Adrenal gland (tissue), 19 donors: Measurements from ENCODE around the gene CHKA. TPM values are rescaled to one million over a fixed set of nuclear protein-coding genes. Genes with fewer than 3 reads are reported as not detected.

Source experiments
- DNase-seq, 7 donors: peaks; one replicate each; pipeline ENCODE4 v3.0.0-alpha.2; 2019 to 2020
- H3K27ac ChIP-seq, 5 donors: fragments of 200-600 bp; sonication (generic) in 4 of 5; 1 replicate in 3 of 5; 2 replicates in 2 of 5; pipeline versions ENCODE4 v1.5.1 to v1.8.0; 2016 to 2020; ENCODE audit warnings: mild to moderate bottlenecking in 1 of 5
- H3K27me3 ChIP-seq: fragments of 200-600 bp; 2 replicates; pipeline ENCODE4 v1.8.0; 2021
- H3K36me3 ChIP-seq, 2 donors: fragments of 200-600 bp; replicated peaks in 1 of 2; 1 replicate in 1 of 2; 2 replicates in 1 of 2; pipeline versions ENCODE4 v1.5.1 to v1.8.0; 2018 to 2022
- H3K4me1 ChIP-seq, 2 donors: fragments of 200-600 bp; replicated peaks in 1 of 2; 1 replicate in 1 of 2; 2 replicates in 1 of 2; pipeline versions ENCODE4 v1.5.1 to v1.8.0; 2018 to 2021
- H3K4me3 ChIP-seq, 4 donors: fragments of 200-600 bp; sonication (generic) in 3 of 4; one replicate each; pipeline ENCODE4 v1.5.1; 2016 to 2018
- H3K9me3 ChIP-seq, 3 donors: fragments of 200-600 bp; sonication (generic) in 1 of 3; replicated peaks in 1 of 3; 1 replicate in 2 of 3; 2 replicates in 1 of 3; pipeline versions ENCODE4 v1.5.1 to v1.8.0; 2016 to 2021
- CTCF ChIP-seq, 6 experiments: fragments of 450-650 bp in 4 of 6; fragments of 200-600 bp in 2 of 6; sonication (generic) in 1 of 6; IDR thresholded peaks; 1 replicate in 5 of 6; 2 replicates in 1 of 6; pipeline versions ENCODE4 v1.5.1 to v1.8.0; 2016 to 2021; ENCODE audit warnings: antibody characterized with exemption in 6 of 6, mild to moderate bottlenecking in 2 of 6, moderate library complexity in 1 of 6
- POLR2A ChIP-seq, 2 donors: fragments of 450-650 bp; IDR thresholded peaks; one replicate each; pipeline ENCODE4 v1.6.1; 2017; ENCODE audit warnings: antibody characterized with exemption in 2 of 2, mild to moderate bottlenecking in 2 of 2, moderate library complexity in 1 of 2
- WGBS, 4 donors: extraction: QIAGEN DNeasy Blood & Tissue Kit in 2 of 4; methylation state at CpG; one replicate each; pipeline versions ENCODE4 v1.1.5 to v1.1.7; 2013 to 2017; 5-methylcytosine and 5-hydroxymethylcytosine counted together
- intact Hi-C, 2 donors: fragments of 100-400 bp; cut with DNase I; formaldehyde crosslinking; loops; one replicate each; pipeline versions ENCODE4 v1.14.1 to v1.15.0; 2022 to 2023
- long read RNA-seq, 10 donors: library from polyadenylated mRNA in 3 of 10; unstranded in 2 of 10; stranded (forward) in 1 of 10; transcript quantifications; one replicate each; pipeline ENCODE4 v2.0.0 and lab custom pipeline, GENCODE V29; 2021 to 2026
- polyA plus RNA-seq, 3 donors: library from polyadenylated mRNA; stranded (reverse); fragments of 200-250 nt in 2 of 3; fragments of 350-450 nt in 1 of 3; fragmentation: Illumina TruSeq in 1 of 3; extraction: RNeasy Lipid Tissue Mini Kit (QIAGEN cat#74804) in 1 of 3; gene quantifications; one replicate each; pipeline ENCODE4 v1.2.3, GENCODE V29; 2013 to 2014
- total RNA-seq, 9 donors: library from RNA; depleted of rRNA in 4 of 9; stranded (reverse); fragments of >200 nt in 4 of 9; fragments of 120-200 nt in 1 of 9; fragmentation: NEBNext Ultra II Directional in 1 of 9; extraction: Animal tissue kit (Norgen Biotek cat#: 25700) in 1 of 9; gene quantifications; one replicate each; pipeline versions ENCODE4 v1.1.0 to v1.2.4, GENCODE V29; 2013 to 2023
- donor health status: healthy with polysubstance abuse.
- donor health status: Bipolar disorder and iron deficiency.
- donor health status: DM: yes; HTN: yes; CAD: no.
- donor health status: DM: no; HTN: no; CAD: no.
- donor health status: DM: no; HTN: no; CAD: no.
- donor health status: DM: yes; HTN: yes; CAD: no.

CHKA gene
- total RNA-seq (10 to 100 TPM; 26.6 to 67.0 (median 49.9) TPM), polyA plus RNA-seq (100 to 1,000 TPM in 1 of 3 donors, 10 to 100 TPM in 2; 76.1 to 105 (median 94.6) TPM)
- long read RNA-seq, donor 1, transcript CHKA-201 (12 exons, 2,530 nt), result major isoform, 11 of 12 reads
- long read RNA-seq, donor 1, partial matches to known transcripts, result 0 of 12 reads
- long read RNA-seq, donor 1, other reads (novel, unspliced or antisense), result 0 of 12 reads
- long read RNA-seq, donor 2, transcript CHKA-201 (12 exons, 2,530 nt), result major isoform, 8 of 8 reads
- long read RNA-seq, donor 2, partial matches to known transcripts, result 0 of 8 reads
- long read RNA-seq, donor 2, other reads (novel, unspliced or antisense), result 0 of 8 reads
- long read RNA-seq, donor 3, partial matches to known transcripts, result 0 of 4 reads
- long read RNA-seq, donor 3, other reads (novel, unspliced or antisense), result 0 of 4 reads
- long read RNA-seq, donor 4, partial matches to known transcripts, result 0 of 4 reads
- long read RNA-seq, donor 4, other reads (novel, unspliced or antisense), result 3 of 4 reads
- long read RNA-seq, donor 5, transcript CHKA-202 (11 exons, 1,755 nt), result minor isoform, 10 of 114 reads
- long read RNA-seq, donor 5, transcript CHKA-201 (12 exons, 2,530 nt), result major isoform, 70 of 114 reads
- long read RNA-seq, donor 5, partial matches to known transcripts, result 4 of 114 reads
- long read RNA-seq, donor 5, other reads (novel, unspliced or antisense), result 30 of 114 reads
- long read RNA-seq, donor 6, partial matches to known transcripts, result 0 of 2 reads
- long read RNA-seq, donor 6, other reads (novel, unspliced or antisense), result 2 of 2 reads
- long read RNA-seq, donor 7, transcript CHKA-201 (12 exons, 2,530 nt), result major isoform, 5 of 5 reads
- long read RNA-seq, donor 7, partial matches to known transcripts, result 0 of 5 reads
- long read RNA-seq, donor 7, other reads (novel, unspliced or antisense), result 0 of 5 reads
- long read RNA-seq, donor 8, transcript CHKA-201 (12 exons, 2,530 nt), result major isoform, 11 of 12 reads
- long read RNA-seq, donor 8, partial matches to known transcripts, result 0 of 12 reads
- long read RNA-seq, donor 8, other reads (novel, unspliced or antisense), result 0 of 12 reads
- long read RNA-seq, donor 9, partial matches to known transcripts, result 0 of 3 reads
- long read RNA-seq, donor 9, other reads (novel, unspliced or antisense), result 0 of 3 reads
- long read RNA-seq, donor 10, transcript CHKA-201 (12 exons, 2,530 nt), result major isoform, 5 of 6 reads
- long read RNA-seq, donor 10, partial matches to known transcripts, result 0 of 6 reads
- long read RNA-seq, donor 10, other reads (novel, unspliced or antisense), result 0 of 6 reads

DNA sequence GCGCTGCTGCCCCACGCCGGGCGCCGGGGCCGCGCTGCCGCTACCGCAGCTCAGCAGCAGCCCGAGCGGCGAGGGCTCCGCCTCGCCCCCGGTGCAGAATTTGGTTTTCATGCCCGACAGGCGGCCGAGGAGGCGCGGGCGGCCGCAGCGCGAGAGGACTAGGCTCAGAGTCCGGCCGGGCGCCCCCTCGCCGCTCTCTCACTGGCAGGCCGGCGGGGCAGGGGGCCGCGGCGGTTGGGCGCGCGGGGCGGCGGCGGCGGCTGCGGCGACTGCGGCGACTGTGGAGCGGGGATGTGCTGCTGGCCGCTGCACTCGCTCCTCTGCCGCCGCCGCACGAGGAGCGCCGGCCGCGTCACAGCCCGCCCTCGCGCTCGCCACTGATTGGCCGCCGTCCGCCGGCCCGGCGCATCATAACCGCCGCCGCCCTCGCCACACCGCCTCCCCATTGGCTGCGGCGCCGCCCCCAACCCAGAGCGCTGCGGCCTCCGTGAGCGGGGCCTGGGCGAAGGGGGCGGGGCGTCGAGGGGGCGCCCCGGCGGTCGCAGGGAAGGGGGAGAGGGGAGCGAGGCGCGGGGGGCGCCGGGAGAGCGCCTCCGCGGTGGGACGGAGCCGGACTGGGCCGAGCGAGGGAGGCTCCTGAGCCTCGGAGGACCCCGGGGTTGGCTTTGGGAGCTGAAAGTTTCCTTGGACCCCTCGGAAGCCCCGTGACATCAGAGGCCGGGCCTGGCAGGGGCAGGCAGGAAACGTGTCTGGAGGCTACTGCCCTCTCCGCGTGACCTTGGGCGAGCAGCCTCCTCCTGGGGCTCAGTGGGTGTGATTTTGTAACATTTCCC, at the start of gene CHKA:
Gene CHKA (minus strand): TSS at position 322 of the 833 bp plus-strand sequence. CDS start 211 bp downstream, at position 111.
- DNase-seq, result peak; percentile 94 to 96 (median 95)
- Histone ChIP-seq H3K27ac (peak within 1 kb of the TSS; percentile 86 to 100 (median 99)), H3K9me3 (no peaks in the 10 kb centered on the region), H3K4me3 (peak within 1 kb of the TSS in 3 of 4 donors; percentile 45 to 89 (median 69)), H3K27me3 (no peaks in the 10 kb centered on the region), H3K4me1 (peaks cover 33 to 51% of the 10 kb centered on the region in 2 donors), H3K36me3 (no peaks in the 10 kb centered on the region)
- intact Hi-C loops, result loop anchor here in 1 of 2 donors (5.0 kb wide), 1 partner anchor 84 kb away; the partner anchor contains the start of gene TCIRG1
- 0 to 1% (median 0%) methylated on average over 7 to 107 of the region's 107 CpGs for WGBS, 4 donors
- TF ChIP-seq POLR2A (IDR thresholded peaks at IDR 0.05) (peak; percentile 99), CTCF (IDR thresholded peaks at IDR 0.05) (peak in 1 of 6 experiments; percentile 25)

- Histone ChIP-seq H3K4me3 (no peak overlapping the region), H3K27ac (no peak overlapping the region), H3K9me3 (no peaks in the 10 kb centered on the region), H3K36me3 (peaks cover 0 to 87% of the 10 kb centered on the region in 2 donors), H3K4me1 (peaks cover 0 to 3% of the 10 kb centered on the region in 2 donors), H3K27me3 (no peaks in the 10 kb centered on the region)
- TF ChIP-seq CTCF (IDR thresholded peaks at IDR 0.05) (no peak), POLR2A (IDR thresholded peaks at IDR 0.05) (no peak)
- intact Hi-C loops, result no loop called here
- no peak for DNase-seq
Observed at GRCh38 chr11:68169442-68169841, 48.3 kb upstream of the CHKA start.

DNA sequence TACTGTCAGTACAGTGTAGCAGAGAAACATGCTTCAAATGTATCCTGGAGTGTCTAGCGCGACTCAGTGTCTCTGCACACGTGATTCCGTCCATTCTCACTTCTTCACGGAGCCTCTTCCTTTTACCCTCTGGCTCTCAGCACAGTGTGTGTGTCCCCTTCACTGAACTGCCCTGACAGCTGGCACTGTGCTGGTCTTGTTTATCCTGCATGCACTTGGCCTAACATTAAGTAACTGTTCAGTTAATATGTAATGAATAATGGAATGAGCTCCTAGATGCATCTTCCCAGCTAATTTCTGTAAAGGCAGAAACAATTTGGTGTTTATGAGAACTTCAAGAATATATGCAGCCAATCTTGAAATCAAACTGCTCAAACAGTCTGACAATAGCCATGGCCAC, 47.5 kb upstream of the CHKA start:
- Histone ChIP-seq H3K9me3 (no peaks in the 10 kb centered on the region), H3K36me3 (peaks cover 0 to 87% of the 10 kb centered on the region in 2 donors), H3K4me1 (peaks cover 3 to 8% of the 10 kb centered on the region in 2 donors), H3K27me3 (no peaks in the 10 kb centered on the region), H3K4me3 (no peak overlapping the region), H3K27ac (no peak overlapping the region)
- TF ChIP-seq POLR2A (IDR thresholded peaks at IDR 0.05) (no peak), CTCF (IDR thresholded peaks at IDR 0.05) (no peak)
- intact Hi-C loops, result no loop called here
- 94 to 98% (median 96%) methylated on average over 5 of the region's 5 CpGs for WGBS, 4 donors
- no peak for DNase-seq
